NCI-H524 treated with DMSO at 0.1 percent for 48 hours (cell line): ENCODE measurements around the gene SHROOM3.

ENCODE experiments used
- DNase-seq: peaks from one replicate; lab custom pipeline; 2025; lab: John Stamatoyannopoulos, UW

The SHROOM3 gene

GRCh38 chr4:76540486-76540885, 105.5 kb downstream of the SHROOM3 start:
- DNase-seq: no peak

DNA sequence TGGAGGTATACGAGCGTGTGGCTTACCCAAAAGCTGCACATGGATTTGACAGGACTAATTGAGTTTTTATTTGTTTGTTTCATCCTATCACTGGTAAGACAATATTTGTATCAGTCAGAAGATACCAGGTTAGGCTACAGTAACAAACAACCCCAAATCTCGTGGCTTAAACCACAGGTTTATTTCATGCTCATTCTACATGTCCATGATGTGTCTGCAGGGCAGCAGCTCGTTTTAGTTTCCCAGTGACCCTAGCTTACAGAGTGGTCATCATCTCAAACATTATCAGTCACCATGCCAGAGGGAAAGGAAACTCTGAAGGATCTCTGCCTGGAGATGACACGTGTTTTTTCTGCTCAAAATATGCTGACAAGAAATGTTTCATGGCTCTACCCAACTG, 108.3 kb downstream of the SHROOM3 start:
- DNase-seq: no peak

DNA sequence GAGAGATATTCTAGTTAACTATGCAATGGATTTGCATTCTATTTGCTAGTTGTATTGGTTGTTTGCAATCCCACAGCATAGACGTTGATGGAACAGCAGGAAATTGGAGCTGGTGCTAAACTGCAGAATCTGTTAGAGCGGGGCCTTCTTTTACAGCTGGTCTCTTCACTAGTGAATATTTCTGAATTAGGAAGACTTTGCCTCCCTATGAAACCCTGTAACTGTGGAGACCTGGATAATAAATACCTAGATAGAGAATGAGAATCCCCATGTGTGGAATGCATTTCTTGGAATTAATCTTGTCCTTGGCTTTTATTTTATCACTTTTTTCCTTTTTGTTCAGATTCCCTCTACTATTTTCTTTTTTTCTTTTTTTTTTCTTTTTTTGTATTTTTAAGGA, 109.7 kb downstream of the SHROOM3 start:
- DNase-seq: no peak

DNA sequence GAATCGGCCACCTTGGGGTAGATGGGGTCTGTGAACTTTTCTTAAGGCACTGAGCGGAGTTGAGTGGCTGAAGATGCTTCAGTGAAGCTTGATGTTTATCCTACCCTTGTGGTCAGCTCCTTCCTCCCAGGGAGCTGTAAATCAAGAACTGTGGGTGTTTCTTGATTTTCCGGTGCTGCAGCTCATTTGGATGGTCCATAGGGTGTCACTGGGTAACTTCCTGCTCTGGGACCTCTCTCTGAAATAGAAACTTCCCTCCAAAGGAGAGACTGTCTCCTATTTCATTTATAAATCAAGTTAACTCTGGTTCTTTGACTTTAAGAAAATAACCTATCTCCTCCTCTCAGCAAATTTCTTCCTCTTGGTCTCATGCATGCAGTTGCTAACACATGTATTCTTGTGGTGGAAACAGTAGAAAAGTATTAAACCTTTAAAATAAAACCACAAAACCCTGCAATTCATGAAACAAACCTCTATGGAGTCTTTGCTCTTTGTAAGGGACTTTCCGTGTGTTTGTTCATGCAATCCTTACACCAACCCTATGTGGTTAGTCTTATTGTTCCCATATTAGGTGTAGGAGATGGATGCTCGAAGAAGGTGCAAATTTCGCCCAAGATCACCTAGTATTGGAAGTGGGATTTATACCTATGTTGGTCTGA, 110.3 kb downstream of the SHROOM3 start:
- DNase-seq: no peak

- no peak for DNase-seq
These were observed 111.3 kb downstream of the SHROOM3 start for GRCh38 chr4:76546327-76546726.

DNA sequence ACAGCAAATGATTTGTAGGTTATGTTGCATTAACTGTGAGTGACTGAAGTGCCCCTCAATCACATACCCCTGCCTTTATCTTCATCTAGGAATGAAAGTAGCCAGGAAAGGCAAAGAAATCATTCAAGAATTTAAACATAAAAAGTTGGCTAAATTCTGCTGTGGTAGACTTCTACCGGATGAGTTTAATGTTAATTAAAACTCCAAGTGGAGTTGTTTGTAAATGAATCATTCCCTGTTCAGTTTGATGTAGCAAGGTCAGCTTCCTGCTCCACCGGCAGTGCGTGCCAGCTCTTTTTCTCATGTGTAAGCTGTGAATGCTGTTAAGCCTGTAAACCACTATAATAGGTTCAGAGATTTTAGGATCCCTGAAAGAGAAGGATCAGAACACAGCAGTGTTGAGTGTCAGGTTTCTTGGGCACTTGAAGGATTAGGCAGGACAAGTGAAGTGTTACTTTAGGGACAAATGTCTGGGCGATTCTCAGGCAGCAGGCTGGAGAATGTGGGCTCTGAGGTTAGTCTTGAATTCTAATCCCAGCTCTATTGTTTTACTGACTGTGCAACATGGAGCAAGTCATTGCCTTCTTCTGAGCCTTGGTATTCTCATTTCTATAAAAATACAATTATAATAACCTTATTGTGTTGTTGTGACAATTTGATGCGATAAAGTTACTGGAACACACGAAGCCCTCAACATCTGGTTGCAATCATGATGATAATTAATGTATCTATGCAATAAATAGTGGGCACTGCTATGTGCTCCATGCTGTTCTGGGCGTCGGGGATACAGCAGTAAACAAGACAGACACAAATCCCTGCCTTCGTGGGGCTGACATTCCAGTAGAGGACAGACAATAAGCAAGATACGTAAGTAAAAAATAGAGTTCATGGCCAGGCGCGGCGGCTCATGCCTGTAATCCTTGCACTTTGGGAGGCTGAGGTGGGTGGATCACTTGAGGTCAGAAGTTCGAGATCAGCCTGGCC, 112.0 kb downstream of the SHROOM3 start:
- peak; percentile 89 for DNase-seq

GRCh38 chr4:76548704-76549103, 113.7 kb downstream of the SHROOM3 start:
- no peak for DNase-seq

DNA sequence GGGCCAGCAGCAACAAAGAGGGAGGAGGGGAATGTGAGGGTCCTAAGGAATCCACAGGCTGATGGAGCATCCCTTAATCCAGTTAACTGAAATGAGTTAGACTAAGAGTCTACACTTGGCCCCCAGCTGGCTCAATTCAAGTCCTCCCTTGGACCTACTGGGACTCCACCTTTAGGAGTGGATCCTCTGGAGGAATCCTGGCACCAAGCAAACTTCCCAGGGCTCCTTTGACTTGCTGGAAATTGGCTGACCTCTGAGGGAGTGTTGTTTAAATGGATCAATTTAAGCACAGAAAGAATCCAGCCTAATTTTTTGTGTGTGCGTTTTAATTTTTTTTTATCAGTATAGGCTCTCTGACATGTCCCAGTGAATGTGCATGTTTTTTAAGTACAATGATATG, 114.7 kb downstream of the SHROOM3 start:
- no peak for DNase-seq

GRCh38 chr4:76550966-76551780, 116.1 kb downstream of the SHROOM3 start:
- no peak for DNase-seq

DNA sequence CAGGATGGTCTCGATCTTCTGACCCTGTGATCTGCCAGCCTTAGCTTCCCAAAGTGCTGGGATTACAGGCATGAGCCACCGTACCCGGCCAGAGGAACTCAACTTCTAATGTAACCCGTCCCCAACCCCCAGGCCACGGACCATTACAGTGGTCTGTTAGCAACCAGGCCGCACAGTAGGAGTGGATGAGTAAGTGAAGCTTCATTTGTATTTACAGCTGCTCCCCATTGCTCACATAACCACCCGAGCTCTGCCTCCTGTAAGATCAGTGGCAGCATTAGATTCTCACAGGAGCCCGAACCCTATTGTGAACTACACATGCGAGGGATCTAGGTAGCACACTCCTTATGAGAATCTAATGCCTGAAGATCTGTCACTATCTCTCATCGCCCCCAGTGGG, 119.6 kb downstream of the SHROOM3 start:
- DNase-seq: no peak

DNA sequence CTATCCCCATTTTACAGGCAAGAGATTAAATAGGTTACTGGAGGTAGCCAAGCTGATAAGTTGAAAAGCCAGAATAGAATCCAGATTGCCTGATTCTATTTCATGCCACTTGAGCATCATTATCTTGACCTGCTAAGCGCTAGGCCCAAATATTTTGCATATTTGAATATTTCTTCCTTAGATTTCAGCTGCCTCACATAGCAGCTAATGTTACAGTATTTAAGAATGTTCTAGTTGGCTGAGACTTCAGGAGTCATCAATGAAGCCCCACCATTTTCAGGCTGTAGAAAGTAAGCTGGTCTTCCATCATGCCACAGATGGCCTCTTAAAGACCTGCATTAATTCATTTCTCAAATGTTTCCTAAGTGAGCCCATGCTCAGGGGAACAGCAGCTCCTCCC, 121.4 kb downstream of the SHROOM3 start:
- DNase-seq: no peak

- peak; percentile 12 for DNase-seq
These were observed 123.6 kb downstream of the SHROOM3 start for GRCh38 chr4:76558396-76559235.

GRCh38 chr4:76559236-76560071, 124.4 kb downstream of the SHROOM3 start:
- DNase-seq: no peak

- DNase-seq: no peak
These were observed 127.1 kb downstream of the SHROOM3 start for GRCh38 chr4:76562161-76562560.

- DNase-seq: no peak
These were observed 127.9 kb downstream of the SHROOM3 start for GRCh38 chr4:76562836-76563453.

GRCh38 chr4:76563454-76564122, 128.6 kb downstream of the SHROOM3 start:
- DNase-seq: peak; percentile 36

DNA sequence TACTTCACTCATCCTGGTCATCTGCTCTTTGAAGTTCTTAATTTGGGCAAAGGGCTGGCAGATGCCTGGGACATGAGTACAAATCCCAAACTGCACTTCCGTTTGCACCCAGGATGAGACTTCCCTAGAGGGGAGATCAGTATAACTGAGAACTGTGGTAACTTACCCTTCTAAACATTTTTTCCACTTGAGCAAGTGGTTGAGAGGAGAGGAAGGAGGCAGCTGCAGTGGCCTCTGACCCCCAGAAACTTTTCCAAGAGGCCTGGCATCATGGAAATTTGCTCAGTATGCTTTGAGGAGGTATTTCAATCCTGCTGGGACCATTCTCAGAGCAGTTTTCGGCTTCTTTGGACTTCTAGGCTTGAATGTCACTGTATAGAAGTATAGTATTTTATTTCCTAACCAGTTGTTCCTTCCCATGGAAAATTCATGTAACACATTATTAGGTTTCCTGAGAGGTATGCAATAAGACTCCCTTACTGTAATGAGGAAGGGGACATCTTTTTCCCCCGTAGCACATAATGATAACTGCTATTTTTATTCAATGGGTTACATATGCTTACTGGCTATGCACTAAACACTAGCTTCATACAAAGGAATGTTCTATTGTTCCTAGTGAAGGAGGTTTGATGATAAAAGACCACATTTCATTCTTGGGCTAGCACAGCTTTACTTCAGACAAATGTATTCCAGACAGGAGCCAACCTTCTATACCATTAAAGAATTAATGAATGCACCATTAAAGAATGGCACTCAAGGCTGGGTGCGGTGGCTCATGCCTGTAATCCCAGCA, 129.3 kb downstream of the SHROOM3 start:
- DNase-seq: no peak

DNA sequence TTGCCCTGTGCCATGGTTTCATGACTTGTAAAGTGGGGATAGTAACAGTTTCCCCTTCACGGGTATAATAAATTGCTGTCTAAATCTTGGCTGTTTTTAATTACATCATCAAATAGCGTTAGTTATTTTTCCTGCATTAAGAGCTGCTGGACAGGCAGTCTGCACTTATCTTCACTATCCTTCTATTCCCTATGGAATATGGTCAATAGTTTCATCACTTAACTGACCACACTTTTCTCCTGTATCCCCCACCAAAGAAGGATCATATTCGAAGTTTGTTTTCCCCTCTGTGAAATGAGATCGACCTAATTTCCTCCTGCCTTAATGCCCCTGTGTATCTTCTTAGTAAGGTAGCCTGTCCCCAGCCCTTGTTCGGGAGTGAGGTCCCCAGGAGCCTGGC, 133.2 kb downstream of the SHROOM3 start:
- DNase-seq: no peak

- no peak for DNase-seq
These were observed 134.2 kb downstream of the SHROOM3 start for GRCh38 chr4:76569225-76569624.
